ENCODE measurements around the gene CCNF.

CCNF gene

DNA sequence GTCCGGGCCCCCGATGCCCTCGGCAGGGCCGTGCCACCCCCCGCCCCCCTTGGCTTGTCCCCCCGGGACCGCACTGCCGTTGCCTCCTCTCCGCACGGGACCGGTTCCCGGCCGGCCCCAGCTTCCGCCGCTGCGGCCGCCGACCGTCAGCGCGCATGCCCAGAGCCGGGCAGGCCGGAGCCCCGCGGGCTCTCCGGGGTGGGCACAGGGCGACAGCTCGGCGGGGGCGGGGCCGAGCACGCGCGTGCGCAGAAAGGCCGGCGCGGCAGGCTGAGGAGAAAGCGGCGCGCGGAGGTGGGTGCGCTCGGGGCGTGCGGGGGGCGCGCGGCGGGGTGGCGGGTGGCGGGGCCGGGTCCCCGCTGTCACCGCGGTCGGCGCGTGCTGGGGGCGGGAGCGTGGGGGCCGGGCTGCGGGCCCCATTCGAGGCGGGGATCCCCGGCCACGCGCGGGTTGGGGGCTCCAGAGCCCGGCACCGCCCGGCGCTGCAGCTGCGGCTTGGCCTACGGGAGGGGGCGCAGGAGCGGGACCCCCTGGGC lies 45.7 kb downstream of the CCNF start, which contains the start of gene TBC1D24:
TSS of gene TBC1D24 (plus strand) at position 251 of the 536 bp plus-strand sequence. CDS start 21,022 bp downstream, outside the sequence.
- Histone ChIP-seq H3K9me3 (ENCODE audit: low read length) (no peaks in the 10 kb centered on the region), H3K27me3 (ENCODE audit: insufficient read depth, low read length) (peaks cover 17% of the 10 kb centered on the region), H3F3A (ENCODE audit: insufficient read depth, low read length) (no peaks in the 10 kb centered on the region), H3K4me2 (ENCODE audit: low read length) (peak within 1 kb of the TSS; percentile 93), H3K27ac (ENCODE audit: low read depth, low read length, poor library complexity, severe bottlenecking) (no peak within 1 kb of the TSS), H3K9ac (ENCODE audit: low read length) (peak within 1 kb of the TSS; percentile 95), H3K79me2 (ENCODE audit: insufficient read depth, low read length) (no peaks in the 10 kb centered on the region), H3K4me1 (ENCODE audit: insufficient read depth, low read length, severe bottlenecking) (peaks cover 31% of the 10 kb centered on the region), H3K36me3 (ENCODE audit: insufficient read depth, low read length) (no peaks in the 10 kb centered on the region), H4K20me1 (ENCODE audit: insufficient read depth, low read length) (no peaks in the 10 kb centered on the region), H3K9me2 (ENCODE audit: low read depth, low read length) (no peaks in the 10 kb centered on the region), H3K4me3 (ENCODE audit: low read depth, low read length, poor library complexity, severe bottlenecking) (peak within 1 kb of the TSS; percentile 89), H2AFZ (ENCODE audit: low read length) (no peak within 1 kb of the TSS)
- TF ChIP-seq EZH2 (IDR thresholded peaks at IDR 0.05; ENCODE audit: borderline replicate concordance, low read length), result no peak
- TF ChIP-seq, protein P1, sequence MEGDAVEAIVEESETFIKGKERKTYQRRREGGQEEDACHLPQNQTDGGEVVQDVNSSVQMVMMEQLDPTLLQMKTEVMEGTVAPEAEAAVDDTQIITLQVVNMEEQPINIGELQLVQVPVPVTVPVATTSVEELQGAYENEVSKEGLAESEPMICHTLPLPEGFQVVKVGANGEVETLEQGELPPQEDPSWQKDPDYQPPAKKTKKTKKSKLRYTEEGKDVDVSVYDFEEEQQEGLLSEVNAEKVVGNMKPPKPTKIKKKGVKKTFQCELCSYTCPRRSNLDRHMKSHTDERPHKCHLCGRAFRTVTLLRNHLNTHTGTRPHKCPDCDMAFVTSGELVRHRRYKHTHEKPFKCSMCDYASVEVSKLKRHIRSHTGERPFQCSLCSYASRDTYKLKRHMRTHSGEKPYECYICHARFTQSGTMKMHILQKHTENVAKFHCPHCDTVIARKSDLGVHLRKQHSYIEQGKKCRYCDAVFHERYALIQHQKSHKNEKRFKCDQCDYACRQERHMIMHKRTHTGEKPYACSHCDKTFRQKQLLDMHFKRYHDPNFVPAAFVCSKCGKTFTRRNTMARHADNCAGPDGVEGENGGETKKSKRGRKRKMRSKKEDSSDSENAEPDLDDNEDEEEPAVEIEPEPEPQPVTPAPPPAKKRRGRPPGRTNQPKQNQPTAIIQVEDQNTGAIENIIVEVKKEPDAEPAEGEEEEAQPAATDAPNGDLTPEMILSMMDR (IDR thresholded peaks at IDR 0.05; ENCODE audit: low read length), result no peak

DNA sequence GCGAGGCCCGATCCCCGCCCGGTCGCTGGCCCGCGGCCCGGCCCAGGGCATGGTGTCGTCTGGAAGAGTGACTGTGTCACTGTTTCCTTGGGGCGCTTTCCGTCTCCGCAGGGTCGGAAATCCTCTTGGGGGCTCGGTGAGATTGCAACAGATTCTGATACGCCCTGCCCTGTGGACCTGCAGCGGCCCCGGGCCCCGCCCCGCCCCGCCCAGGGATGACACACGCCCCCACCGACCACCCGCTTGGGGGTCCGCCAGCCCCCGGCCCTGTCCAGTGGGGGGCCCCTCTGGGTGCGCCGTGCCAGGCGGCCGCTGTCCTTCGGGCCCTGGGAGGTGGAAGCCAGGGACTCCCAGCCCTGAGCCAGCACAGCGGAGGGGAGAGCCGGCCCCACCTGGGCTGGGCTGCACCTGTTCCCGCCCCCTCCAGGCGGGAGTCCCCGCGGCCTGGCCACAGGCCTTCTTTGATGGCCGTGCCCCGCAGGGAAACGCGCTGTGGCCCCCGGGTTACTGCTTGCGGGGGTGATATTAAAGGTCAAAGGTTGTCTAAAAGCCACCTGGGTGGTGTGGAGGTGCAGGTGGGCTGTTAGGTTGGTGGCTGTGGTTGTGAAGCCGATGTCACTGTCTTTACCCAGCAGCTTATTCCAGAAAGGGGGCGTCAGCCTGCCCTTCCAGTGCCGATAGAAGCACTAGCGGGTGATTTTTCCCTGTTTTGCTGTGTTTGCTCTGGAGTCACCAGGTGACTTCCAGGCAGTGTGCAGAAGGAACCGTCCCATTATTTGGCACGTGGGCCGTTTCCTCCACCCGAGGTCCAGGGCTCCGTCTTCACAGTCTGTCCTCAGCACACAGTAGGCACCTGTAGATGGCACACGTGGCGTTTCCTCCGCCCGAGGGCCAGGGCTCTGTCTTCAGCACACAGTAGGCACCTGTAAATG lies 46.4 kb downstream of the CCNF start:
- H3K4me3 ChIP-seq (ENCODE audit: low read depth, low read length, poor library complexity, severe bottlenecking), result peak overlapping the region; percentile 64
- H3K9ac ChIP-seq (ENCODE audit: low read length), result peak overlapping the region; percentile 40
- no peak for TF ChIP-seq EZH2 (IDR thresholded peaks at IDR 0.05; ENCODE audit: borderline replicate concordance, low read length)
- TF ChIP-seq, protein P1 (IDR thresholded peaks at IDR 0.05; ENCODE audit: low read length), result no peak
- no peaks in the 10 kb centered on the region for H3F3A ChIP-seq (ENCODE audit: insufficient read depth, low read length)
- H3K4me2 ChIP-seq (ENCODE audit: low read length), result peak overlapping the region; percentile 61
- no peaks in the 10 kb centered on the region for H3K36me3 ChIP-seq (ENCODE audit: insufficient read depth, low read length)
- H4K20me1 ChIP-seq (ENCODE audit: insufficient read depth, low read length), result no peaks in the 10 kb centered on the region
- H2AFZ ChIP-seq (ENCODE audit: low read length), result no peak overlapping the region
- no peaks in the 10 kb centered on the region for H3K9me2 ChIP-seq (ENCODE audit: low read depth, low read length)
- H3K27ac ChIP-seq (ENCODE audit: low read depth, low read length, poor library complexity, severe bottlenecking), result no peak overlapping the region
- H3K79me2 ChIP-seq (ENCODE audit: insufficient read depth, low read length), result no peaks in the 10 kb centered on the region
- no peaks in the 10 kb centered on the region for H3K9me3 ChIP-seq (ENCODE audit: low read length)
- peaks cover 31% of the 10 kb centered on the region for H3K4me1 ChIP-seq (ENCODE audit: insufficient read depth, low read length, severe bottlenecking)
- H3K27me3 ChIP-seq (ENCODE audit: insufficient read depth, low read length), result peaks cover 17% of the 10 kb centered on the region

DNA sequence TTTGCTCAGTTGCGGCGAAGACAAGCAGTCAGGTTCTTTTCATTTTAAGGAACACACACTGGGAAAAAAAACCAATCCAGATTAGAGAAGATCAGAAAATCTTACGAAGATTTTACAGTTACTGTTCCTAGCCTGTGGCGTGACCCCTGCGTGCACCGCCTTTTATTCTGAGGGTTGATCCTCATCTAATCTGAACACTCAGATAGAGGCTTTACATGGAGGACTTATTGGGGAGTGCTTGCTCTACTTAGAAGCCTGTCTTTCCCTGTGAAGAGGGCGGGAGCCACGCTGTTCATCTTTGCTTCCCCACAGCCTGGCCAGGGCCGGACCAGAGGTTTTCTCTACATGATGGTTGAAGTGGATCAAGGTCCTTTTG lies 47.1 kb downstream of the CCNF start:
- Histone ChIP-seq H3K4me2 (ENCODE audit: low read length) (peak overlapping the region; percentile 61; the same call in 1 of the 2 replicates), H3K9ac (ENCODE audit: low read length) (no peak overlapping the region), H3K79me2 (ENCODE audit: insufficient read depth, low read length) (no peaks in the 10 kb centered on the region), H3K9me3 (ENCODE audit: low read length) (no peaks in the 10 kb centered on the region), H2AFZ (ENCODE audit: low read length) (no peak overlapping the region), H3K27me3 (ENCODE audit: insufficient read depth, low read length) (peaks cover 17% of the 10 kb centered on the region), H3K9me2 (ENCODE audit: low read depth, low read length) (no peaks in the 10 kb centered on the region), H3K4me1 (ENCODE audit: insufficient read depth, low read length, severe bottlenecking) (peaks cover 30% of the 10 kb centered on the region), H3K27ac (ENCODE audit: low read depth, low read length, poor library complexity, severe bottlenecking) (no peak overlapping the region), H3K36me3 (ENCODE audit: insufficient read depth, low read length) (no peaks in the 10 kb centered on the region), H4K20me1 (ENCODE audit: insufficient read depth, low read length) (no peaks in the 10 kb centered on the region), H3F3A (ENCODE audit: insufficient read depth, low read length) (no peaks in the 10 kb centered on the region), H3K4me3 (ENCODE audit: low read depth, low read length, poor library complexity, severe bottlenecking) (peak overlapping the region; percentile 64)
- no peak for TF ChIP-seq EZH2 (IDR thresholded peaks at IDR 0.05; ENCODE audit: borderline replicate concordance, low read length)
- TF ChIP-seq, protein P1 (IDR thresholded peaks at IDR 0.05; ENCODE audit: low read length), result no peak
